Measurements from ENCODE around the gene MAGEC3. TPM values are rescaled to one million over a fixed set of nuclear protein-coding genes. Genes with fewer than 3 reads are reported as not detected.
"Not testable (repeated sequence)": the region's sequence is repeated elsewhere in the genome, so short reads cannot be mapped to it uniquely, and the experiment has no call there.

Gene MAGEC3
- total RNA-seq, 1 experiment from 2014 or later: not detected

DNA sequence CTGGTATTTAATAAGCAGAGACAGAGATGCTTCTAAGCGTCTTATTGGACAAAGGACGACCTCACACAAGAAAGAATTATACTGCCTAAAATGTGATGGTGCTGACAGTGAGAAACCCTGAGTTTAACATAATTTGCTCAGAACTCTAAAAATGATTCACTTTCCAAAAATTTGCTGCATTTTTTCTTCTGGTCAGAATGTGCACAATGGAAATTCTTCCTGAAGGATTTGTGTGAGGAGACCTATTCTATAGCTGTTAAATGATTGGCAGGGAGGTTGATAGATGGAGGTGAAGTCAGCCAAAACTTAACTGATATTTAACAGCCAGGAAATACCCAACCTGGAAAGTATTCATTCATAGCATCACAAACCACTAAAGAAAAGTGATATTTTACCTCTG lies 1.7 kb downstream of the MAGEC3 start:
- Histone ChIP-seq H3K9me3 (ENCODE audit: low read depth, low read length, poor library complexity, severe bottlenecking) (peaks cover 7% of the 10 kb centered on the region), H3K27me3 (replicated peaks; ENCODE audit: insufficient read depth, low read depth, low read length, poor library complexity) (no peaks in the 10 kb centered on the region), H3K27ac (ENCODE audit: low read depth, low read length, poor library complexity, severe bottlenecking) (no peak overlapping the region), H3K4me1 (ENCODE audit: insufficient read depth, low read length, poor library complexity, severe bottlenecking) (no peaks in the 10 kb centered on the region), H3K36me3 (ENCODE audit: insufficient read depth, low read length, poor library complexity, severe bottlenecking) (no peaks in the 10 kb centered on the region), H3K4me3 (ENCODE audit: low read depth, low read length, poor library complexity, severe bottlenecking) (no peak overlapping the region)
- ChIA-PET POLR2A (ENCODE audit: low non-redundant PET) (no interaction called here), CTCF (no interaction called here)
- DNase-seq (ENCODE audit: low spot score): no peak
- intact Hi-C loops (cut with micrococcal nuclease; ENCODE audit: unreplicated experiment): no loop called here
- TF ChIP-seq, protein P1, sequence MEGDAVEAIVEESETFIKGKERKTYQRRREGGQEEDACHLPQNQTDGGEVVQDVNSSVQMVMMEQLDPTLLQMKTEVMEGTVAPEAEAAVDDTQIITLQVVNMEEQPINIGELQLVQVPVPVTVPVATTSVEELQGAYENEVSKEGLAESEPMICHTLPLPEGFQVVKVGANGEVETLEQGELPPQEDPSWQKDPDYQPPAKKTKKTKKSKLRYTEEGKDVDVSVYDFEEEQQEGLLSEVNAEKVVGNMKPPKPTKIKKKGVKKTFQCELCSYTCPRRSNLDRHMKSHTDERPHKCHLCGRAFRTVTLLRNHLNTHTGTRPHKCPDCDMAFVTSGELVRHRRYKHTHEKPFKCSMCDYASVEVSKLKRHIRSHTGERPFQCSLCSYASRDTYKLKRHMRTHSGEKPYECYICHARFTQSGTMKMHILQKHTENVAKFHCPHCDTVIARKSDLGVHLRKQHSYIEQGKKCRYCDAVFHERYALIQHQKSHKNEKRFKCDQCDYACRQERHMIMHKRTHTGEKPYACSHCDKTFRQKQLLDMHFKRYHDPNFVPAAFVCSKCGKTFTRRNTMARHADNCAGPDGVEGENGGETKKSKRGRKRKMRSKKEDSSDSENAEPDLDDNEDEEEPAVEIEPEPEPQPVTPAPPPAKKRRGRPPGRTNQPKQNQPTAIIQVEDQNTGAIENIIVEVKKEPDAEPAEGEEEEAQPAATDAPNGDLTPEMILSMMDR (conservative IDR thresholded peaks at IDR 0.05; ENCODE audit: low read depth, low read length): no peak
- no peak for TF ChIP-seq EZH2 (IDR thresholded peaks at IDR 0.05; ENCODE audit: borderline replicate concordance, low read depth, low read length, poor library complexity, severe bottlenecking)
- BruUV-seq (replicated peaks): no TSS peak

DNA sequence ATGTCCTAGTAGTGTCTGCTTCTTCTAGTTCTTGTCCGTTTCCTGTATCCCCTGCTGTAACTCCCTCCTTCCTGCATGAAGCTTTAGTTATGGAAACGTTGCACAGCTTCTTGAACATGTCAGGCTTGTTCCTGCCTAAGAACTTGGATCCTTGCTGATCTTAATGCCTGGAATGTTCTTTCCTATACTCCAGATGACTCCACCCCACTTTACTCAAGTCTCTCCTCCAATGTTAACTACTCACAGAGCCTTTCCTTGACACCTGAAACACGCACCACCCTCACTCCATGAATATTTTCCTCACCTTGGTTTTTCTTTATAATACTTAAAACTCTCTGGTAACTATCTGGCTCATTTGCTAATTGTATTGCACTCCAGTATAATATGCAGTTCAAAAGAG lies 19.4 kb downstream of the MAGEC3 start:
- Histone ChIP-seq H3K9me3 (ENCODE audit: low read depth, low read length, poor library complexity, severe bottlenecking) (peaks cover 11% of the 10 kb centered on the region), H3K4me3 (ENCODE audit: low read depth, low read length, poor library complexity, severe bottlenecking) (no peak overlapping the region), H3K4me1 (ENCODE audit: insufficient read depth, low read length, poor library complexity, severe bottlenecking) (no peaks in the 10 kb centered on the region), H3K36me3 (ENCODE audit: insufficient read depth, low read length, poor library complexity, severe bottlenecking) (no peaks in the 10 kb centered on the region), H3K27me3 (replicated peaks; ENCODE audit: insufficient read depth, low read depth, low read length, poor library complexity) (no peaks in the 10 kb centered on the region), H3K27ac (ENCODE audit: low read depth, low read length, poor library complexity, severe bottlenecking) (no peak overlapping the region)
- BruUV-seq (replicated peaks): no TSS peak
- ChIA-PET POLR2A (ENCODE audit: low non-redundant PET) (no interaction called here), CTCF (no interaction called here)
- intact Hi-C loops (cut with micrococcal nuclease; ENCODE audit: unreplicated experiment): loop anchor here (5.0 kb wide), 1 partner anchor 50 kb away; no protein-coding TSS in a partner anchor
- DNase-seq (ENCODE audit: low spot score): no peak
- TF ChIP-seq, protein P1 (conservative IDR thresholded peaks at IDR 0.05; ENCODE audit: low read depth, low read length): no peak

DNA sequence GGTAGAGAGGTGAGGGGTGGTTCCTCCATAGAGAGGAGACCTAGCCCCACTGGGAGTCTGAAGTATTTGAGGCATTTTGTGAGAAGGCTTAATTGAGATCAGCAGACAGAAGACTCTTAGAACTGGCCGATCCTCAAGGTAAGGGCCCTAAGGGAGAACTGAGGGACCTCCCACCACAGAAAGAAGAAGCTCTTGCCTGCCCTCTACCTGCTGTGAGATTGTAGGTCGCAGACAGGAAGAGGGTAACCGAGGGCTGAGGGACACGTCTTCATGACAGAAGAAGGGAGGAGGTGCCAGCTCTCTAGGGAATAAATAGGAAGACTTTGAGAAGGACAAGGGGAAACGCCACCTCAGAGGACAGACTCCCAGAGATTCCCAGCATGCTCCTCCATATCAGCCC lies 41.5 kb downstream of the MAGEC3 start:
- no TSS peak for BruUV-seq (replicated peaks)

DNA sequence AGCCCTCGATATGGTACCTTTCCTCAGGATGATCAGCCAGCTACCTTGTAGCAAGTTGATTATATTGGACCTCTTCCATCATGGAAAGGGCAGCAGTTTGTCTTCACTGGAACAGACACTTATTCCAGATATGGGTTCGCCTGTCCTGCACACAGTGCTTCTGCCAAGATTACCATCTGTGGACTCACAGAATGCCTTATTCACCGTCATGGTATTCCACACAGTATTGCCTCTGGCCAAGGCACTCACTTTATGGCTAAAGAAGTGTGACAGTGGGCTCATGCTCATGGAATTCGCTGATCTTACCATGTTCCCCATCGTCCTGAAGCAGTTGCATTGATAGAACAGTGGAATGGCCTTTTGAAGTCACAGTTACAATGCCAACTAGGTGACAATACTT lies 50.7 kb downstream of the MAGEC3 start:
- CTCF ChIA-PET; H3K4me3 ChIP-seq (ENCODE audit: low read depth, low read length, poor library complexity, severe bottlenecking); intact Hi-C loops (cut with micrococcal nuclease; ENCODE audit: unreplicated experiment); H3K27ac ChIP-seq (ENCODE audit: low read depth, low read length, poor library complexity, severe bottlenecking); H3K4me1 ChIP-seq (ENCODE audit: insufficient read depth, low read length, poor library complexity, severe bottlenecking); H3K9me3 ChIP-seq (ENCODE audit: low read depth, low read length, poor library complexity, severe bottlenecking); H3K27me3 ChIP-seq (replicated peaks; ENCODE audit: insufficient read depth, low read depth, low read length, poor library complexity); H3K36me3 ChIP-seq (ENCODE audit: insufficient read depth, low read length, poor library complexity, severe bottlenecking); DNase-seq (ENCODE audit: low spot score); BruUV-seq (replicated peaks); POLR2A ChIA-PET (ENCODE audit: low non-redundant PET): not testable (repeated sequence)

More for the DNA sequence above, 41.5 kb downstream of the MAGEC3 start:
- no peak overlapping the region for H3K27ac ChIP-seq (ENCODE audit: low read depth, low read length, poor library complexity, severe bottlenecking)
- H3K4me3 ChIP-seq (ENCODE audit: low read depth, low read length, poor library complexity, severe bottlenecking): no peak overlapping the region
- no peaks in the 10 kb centered on the region for H3K4me1 ChIP-seq (ENCODE audit: insufficient read depth, low read length, poor library complexity, severe bottlenecking)
- ChIA-PET CTCF (no interaction called here), POLR2A (ENCODE audit: low non-redundant PET) (no interaction called here)
- intact Hi-C loops (cut with micrococcal nuclease; ENCODE audit: unreplicated experiment): no loop called here
- H3K36me3 ChIP-seq (ENCODE audit: insufficient read depth, low read length, poor library complexity, severe bottlenecking): no peaks in the 10 kb centered on the region
- no peaks in the 10 kb centered on the region for H3K27me3 ChIP-seq (replicated peaks; ENCODE audit: insufficient read depth, low read depth, low read length, poor library complexity)
- DNase-seq (ENCODE audit: low spot score): no peak
- no peak for TF ChIP-seq EZH2 (IDR thresholded peaks at IDR 0.05; ENCODE audit: borderline replicate concordance, low read depth, low read length, poor library complexity, severe bottlenecking)
- TF ChIP-seq, protein P1 (conservative IDR thresholded peaks at IDR 0.05; ENCODE audit: low read depth, low read length): no peak
- H3K9me3 ChIP-seq (ENCODE audit: low read depth, low read length, poor library complexity, severe bottlenecking): no peaks in the 10 kb centered on the region

Measured in A673 (cell line).